SK-N-SH (cell line): Measurements from ENCODE around the gene COBLL1. TPM values are rescaled to one million over a fixed set of nuclear protein-coding genes. Genes with fewer than 3 reads are reported as not detected.

Source experiments
- CTCF ChIA-PET: fragments of 300-600, 350-600 bp; formaldehyde crosslinking; extraction: SDS; loops from one replicate; lab custom pipeline; 2021; lab: Yijun Ruan, JAX
- POLR2A ChIA-PET: fragments of 350-600 bp; sonication (Branson Sonifier 250); formaldehyde crosslinking; extraction: SDS; loops from one replicate; lab custom pipeline; 2020; ENCODE audit warnings: antibody characterized with exemption, inconsistent platforms; lab: Yijun Ruan, JAX
- DNase-seq: peaks from one replicate; pipeline ENCODE4 v3.0.0; 2012
- H2AFZ ChIP-seq: fragments of 200-600 bp; sonication (generic); 2 replicates; pipeline ENCODE4 v1.8.1; 2016; ENCODE audit warnings: antibody characterized with exemption, mild to moderate bottlenecking, low read depth
- H3F3A ChIP-seq: fragments of 200-600 bp; sonication (generic); replicated peaks from 2 replicates; pipeline ENCODE3; 2016; ENCODE audit warnings: antibody characterized with exemption, mild to moderate bottlenecking; ENCODE audit not compliant: insufficient read depth
- H3K27ac ChIP-seq, 2 experiments: fragments of 200-500 bp in 1 of 2; fragments of 200-600 bp in 1 of 2; sonication (Bioruptor generic) in 1 of 2; sonication (generic), shearing (Covaris generic) in 1 of 2; 2 replicates each; pipeline versions ENCODE4 v1.5.1 to v1.6.1; 2014 to 2016; ENCODE audit warnings: low read depth in 2 of 2, inconsistent platforms in 1 of 2, low read length in 1 of 2, mild to moderate bottlenecking in 1 of 2, mixed read lengths in 1 of 2
- H3K27me3 ChIP-seq: fragments of 200-600 bp; sonication (generic), shearing (Covaris generic); 2 replicates; pipeline ENCODE4 v1.6.1; 2016; ENCODE audit warnings: mixed run types; ENCODE audit not compliant: insufficient read depth
- H3K36me3 ChIP-seq, 2 experiments: fragments of 200-500 bp in 1 of 2; fragments of 200-600 bp in 1 of 2; sonication (Bioruptor generic) in 1 of 2; sonication (generic) in 1 of 2; replicated peaks in 1 of 2; 2 replicates each; pipeline versions ENCODE3 to v1.5.1; 2014 to 2016; ENCODE audit warnings: low read length in 1 of 2, mild to moderate bottlenecking in 1 of 2; ENCODE audit not compliant: insufficient read depth in 2 of 2, control insufficient read depth in 1 of 2
- H3K4me1 ChIP-seq, 2 experiments: fragments of 200-500 bp in 1 of 2; fragments of 200-600 bp in 1 of 2; sonication (Bioruptor generic) in 1 of 2; sonication (generic), shearing (Covaris generic) in 1 of 2; 2 replicates each; pipeline versions ENCODE4 v1.5.1 to v1.6.1; 2014 to 2016; ENCODE audit warnings: low read depth in 1 of 2, low read length in 1 of 2, mixed run types in 1 of 2; ENCODE audit not compliant: insufficient read depth in 2 of 2, control insufficient read depth in 1 of 2
- H3K4me2 ChIP-seq: fragments of 200-600 bp; sonication (generic), shearing (Covaris generic); 2 replicates; pipeline ENCODE4 v1.6.1; 2017; ENCODE audit warnings: mixed run types
- H3K4me3 ChIP-seq, 2 experiments: fragments of 200-500 bp in 1 of 2; fragments of 200-600 bp in 1 of 2; sonication (Bioruptor generic) in 1 of 2; sonication (generic), shearing (Covaris generic) in 1 of 2; 2 replicates each; pipeline versions ENCODE4 v1.5.1 to v1.8.1; 2014 to 2016; ENCODE audit warnings: low read depth in 2 of 2, inconsistent platforms in 1 of 2, low read length in 1 of 2, mild to moderate bottlenecking in 1 of 2, mixed read lengths in 1 of 2, moderate library complexity in 1 of 2
- H3K79me2 ChIP-seq: fragments of 200-600 bp; sonication (generic); 2 replicates; pipeline ENCODE4 v1.8.1; 2017; ENCODE audit warnings: mild to moderate bottlenecking; ENCODE audit not compliant: insufficient read depth
- H3K9ac ChIP-seq: fragments of 200-600 bp; sonication (generic); 2 replicates; pipeline ENCODE4 v1.6.1; 2017; ENCODE audit warnings: mixed run types
- H3K9me2 ChIP-seq: fragments of 200-600 bp; sonication (generic); 2 replicates; pipeline ENCODE4 v1.6.1; 2017; ENCODE audit warnings: mixed run types
- H3K9me3 ChIP-seq: fragments of 200-600 bp; sonication (generic); 2 replicates; pipeline ENCODE4 v1.6.1; 2017; ENCODE audit warnings: mixed run types, mild to moderate bottlenecking, moderate library complexity
- H4K20me1 ChIP-seq: fragments of 200-600 bp; sonication (generic); 2 replicates; pipeline ENCODE4 v1.6.1; 2017; ENCODE audit warnings: mild to moderate bottlenecking, mixed run types; ENCODE audit not compliant: insufficient read depth
- CHD2 ChIP-seq: fragments of 150-350 bp; IDR thresholded peaks from 2 replicates; pipeline ENCODE4 v1.6.1; 2018; ENCODE audit warnings: low read length; ENCODE audit not compliant: partially characterized antibody
- EP300 ChIP-seq, 2 experiments: IDR thresholded peaks; 2 replicates each; pipeline versions ENCODE4 v1.4.0 to v1.6.1; 2012; ENCODE audit warnings: borderline replicate concordance in 1 of 2, low read depth in 1 of 2, low read length in 1 of 2
- FOXM1 ChIP-seq: IDR thresholded peaks from 2 replicates; pipeline ENCODE4 v1.4.0; 2012; ENCODE audit warnings: low read depth, mild to moderate bottlenecking
- GATA2 ChIP-seq: sonication (generic); formaldehyde crosslinking; IDR thresholded peaks from 2 replicates; pipeline ENCODE4 v1.5.0; 2020; ENCODE audit warnings: mild to moderate bottlenecking, missing genetic modification reagents
- MXI1 ChIP-seq: IDR thresholded peaks from 2 replicates; pipeline ENCODE4 v1.6.1; 2012; ENCODE audit warnings: mild to moderate bottlenecking, low read depth, low read length, improper control_type of control experiment
- RAD21 ChIP-seq: IDR thresholded peaks from 2 replicates; pipeline ENCODE4 v1.6.1; 2012; ENCODE audit warnings: mild to moderate bottlenecking, low read length
- RCOR1 ChIP-seq: fragments of 150-350 bp; IDR thresholded peaks from 2 replicates; pipeline ENCODE4 v1.6.1; 2017; ENCODE audit warnings: antibody characterized with exemption, low read length
- SIN3A ChIP-seq: IDR thresholded peaks from 2 replicates; pipeline ENCODE4 v1.6.1; 2012; ENCODE audit warnings: low read depth, mild to moderate bottlenecking, low read length, moderate library complexity, borderline replicate concordance
- SMC3 ChIP-seq: IDR thresholded peaks from 2 replicates; pipeline ENCODE4 v1.6.1; 2012; ENCODE audit warnings: low read depth, low read length, improper control_type of control experiment
- USF1 ChIP-seq: IDR thresholded peaks from 2 replicates; pipeline ENCODE4 v1.4.0; 2012; ENCODE audit warnings: low read depth, borderline replicate concordance
- USF2 ChIP-seq: fragments of 150-350 bp; IDR thresholded peaks from 2 replicates; pipeline ENCODE4 v1.6.1; 2017; ENCODE audit warnings: antibody characterized with exemption, low read length, low read depth, borderline replicate concordance
- WGBS: methylation state at CpG from one replicate; pipeline ENCODE4 v1.1.6; 2017; ENCODE audit warnings: low lambda C conversion rate; 5-methylcytosine and 5-hydroxymethylcytosine counted together
- polyA plus RNA-seq, 3 experiments: library from polyadenylated mRNA; depleted of rRNA; stranded (reverse); fragments of >200 nt; gene quantifications; 2 replicates each; pipeline ENCODE4 v1.2.3, GENCODE V29; 2012
- TF ChIP-seq, protein P1 (sequence below): IDR thresholded peaks from 2 replicates; pipeline ENCODE4 v1.4.0; 2012; ENCODE audit warnings: low read depth, borderline replicate concordance

Gene COBLL1
- polyA plus RNA-seq, 1 of the 3 experiments (the other 2 are of a cell fraction): 3.1 TPM

GRCh38 chr2:164826293-164827243, 15.1 kb downstream of the COBLL1 start:
- ChIA-PET CTCF (interaction anchor here (2.8 kb wide), 1 partner anchor 15 kb away, joined by 22 read pairs; the partner anchor contains the start of gene COBLL1), POLR2A (interaction anchor here (1.1 kb wide), 1 partner anchor 15 kb away, joined by 3 read pairs; the partner anchor contains the start of gene COBLL1)
- H3K27me3 ChIP-seq: no peaks in the 10 kb centered on the region
- H3K4me3 ChIP-seq: peak overlapping the region in 1 of 2 experiments; percentile 27; a peak in 1 of 4 replicates
- H3K4me1 ChIP-seq: peaks cover 8 to 28% of the 10 kb centered on the region in 2 experiments; a peak in 3 of 4 replicates
- TF ChIP-seq EP300 (IDR thresholded peaks at IDR 0.05; ENCODE audit: borderline replicate concordance in 1 of 2, low read depth in 1 of 2, low read length in 1 of 2): peak in 1 of 2 experiments; percentile 86; a peak in 2 of 4 replicates
- peak; percentile 60 for TF ChIP-seq CHD2
- no peak; the same call in 1 of the 2 replicates for TF ChIP-seq FOXM1
- TF ChIP-seq USF2: no peak
- TF ChIP-seq RCOR1: peak; percentile 79
- TF ChIP-seq SIN3A: no peak
- peak; percentile 48 for TF ChIP-seq GATA2
- TF ChIP-seq, protein P1, sequence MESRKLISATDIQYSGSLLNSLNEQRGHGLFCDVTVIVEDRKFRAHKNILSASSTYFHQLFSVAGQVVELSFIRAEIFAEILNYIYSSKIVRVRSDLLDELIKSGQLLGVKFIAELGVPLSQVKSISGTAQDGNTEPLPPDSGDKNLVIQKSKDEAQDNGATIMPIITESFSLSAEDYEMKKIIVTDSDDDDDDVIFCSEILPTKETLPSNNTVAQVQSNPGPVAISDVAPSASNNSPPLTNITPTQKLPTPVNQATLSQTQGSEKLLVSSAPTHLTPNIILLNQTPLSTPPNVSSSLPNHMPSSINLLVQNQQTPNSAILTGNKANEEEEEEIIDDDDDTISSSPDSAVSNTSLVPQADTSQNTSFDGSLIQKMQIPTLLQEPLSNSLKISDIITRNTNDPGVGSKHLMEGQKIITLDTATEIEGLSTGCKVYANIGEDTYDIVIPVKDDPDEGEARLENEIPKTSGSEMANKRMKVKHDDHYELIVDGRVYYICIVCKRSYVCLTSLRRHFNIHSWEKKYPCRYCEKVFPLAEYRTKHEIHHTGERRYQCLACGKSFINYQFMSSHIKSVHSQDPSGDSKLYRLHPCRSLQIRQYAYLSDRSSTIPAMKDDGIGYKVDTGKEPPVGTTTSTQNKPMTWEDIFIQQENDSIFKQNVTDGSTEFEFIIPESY: no peak
- no peak for TF ChIP-seq USF1
- peak; percentile 22; the same call in 1 of the 2 replicates for TF ChIP-seq SMC3
- peak; percentile 68; the same call in 1 of the 2 replicates for TF ChIP-seq MXI1
- TF ChIP-seq RAD21: peak; percentile 34
- H3K4me2 ChIP-seq: peak overlapping the region; percentile 69
- H3K36me3 ChIP-seq: no peaks in the 10 kb centered on the region
- H3K27ac ChIP-seq: peak overlapping the region; percentile 45 to 75; a peak in 3 of 4 replicates
- H3K9me2 ChIP-seq: no peaks in the 10 kb centered on the region
- no peaks in the 10 kb centered on the region for H4K20me1 ChIP-seq
- peak overlapping the region; percentile 9; the same call in 1 of the 2 replicates for H3K9ac ChIP-seq
- 76% methylated on average over 8 of the region's 8 CpGs for WGBS
- no peaks in the 10 kb centered on the region for H3K9me3 ChIP-seq
- H3K79me2 ChIP-seq: peaks cover 36% of the 10 kb centered on the region; the same call in 1 of the 2 replicates
- no peaks in the 10 kb centered on the region for H3F3A ChIP-seq
- DNase-seq: peak; percentile 71
- H2AFZ ChIP-seq: peak overlapping the region; percentile 27; the same call in 1 of the 2 replicates
